GM13976 (cell line): Measurements from ENCODE around the gene MINK1.

Experiments used
- DNase-seq: peaks from one replicate; pipeline ENCODE4 v3.0.0; 2012; ENCODE audit warnings: low spot score
- in situ Hi-C: fragments of 300-500 bp; cut with MboI; formaldehyde crosslinking; loops from one replicate; pipeline ENCODE4 v1.12.0; 2022; ENCODE audit warnings: low sequenced_read_pairs, mixed read lengths, inconsistent platforms; ENCODE audit not compliant: unreplicated experiment
- TF ChIP-seq, protein P1 (sequence below): IDR thresholded peaks from 2 replicates; pipeline ENCODE4 v1.5.1; 2012; ENCODE audit warnings: borderline replicate concordance, mild to moderate bottlenecking; ENCODE audit not compliant: insufficient read depth; ENCODE audit errors: extremely low read depth, missing control alignments, control extremely low read depth

Gene MINK1

GRCh38 chr17:4898927-4899326, 65.8 kb downstream of the MINK1 start:
- TF ChIP-seq, protein P1, sequence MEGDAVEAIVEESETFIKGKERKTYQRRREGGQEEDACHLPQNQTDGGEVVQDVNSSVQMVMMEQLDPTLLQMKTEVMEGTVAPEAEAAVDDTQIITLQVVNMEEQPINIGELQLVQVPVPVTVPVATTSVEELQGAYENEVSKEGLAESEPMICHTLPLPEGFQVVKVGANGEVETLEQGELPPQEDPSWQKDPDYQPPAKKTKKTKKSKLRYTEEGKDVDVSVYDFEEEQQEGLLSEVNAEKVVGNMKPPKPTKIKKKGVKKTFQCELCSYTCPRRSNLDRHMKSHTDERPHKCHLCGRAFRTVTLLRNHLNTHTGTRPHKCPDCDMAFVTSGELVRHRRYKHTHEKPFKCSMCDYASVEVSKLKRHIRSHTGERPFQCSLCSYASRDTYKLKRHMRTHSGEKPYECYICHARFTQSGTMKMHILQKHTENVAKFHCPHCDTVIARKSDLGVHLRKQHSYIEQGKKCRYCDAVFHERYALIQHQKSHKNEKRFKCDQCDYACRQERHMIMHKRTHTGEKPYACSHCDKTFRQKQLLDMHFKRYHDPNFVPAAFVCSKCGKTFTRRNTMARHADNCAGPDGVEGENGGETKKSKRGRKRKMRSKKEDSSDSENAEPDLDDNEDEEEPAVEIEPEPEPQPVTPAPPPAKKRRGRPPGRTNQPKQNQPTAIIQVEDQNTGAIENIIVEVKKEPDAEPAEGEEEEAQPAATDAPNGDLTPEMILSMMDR: no peak
- no peak for DNase-seq
- in situ Hi-C loops: no loop called here

GRCh38 chr17:4899341-4900230, 66.4 kb downstream of the MINK1 start, which contains the start of gene C17orf107:
C17orf107 (plus strand) TSS chr17:4899536; CDS start chr17:4899763, 227 bp downstream.
- TF ChIP-seq, protein P1: no peak
- peak; percentile 93 for DNase-seq
- in situ Hi-C loops: no loop called here

GRCh38 chr17:4900231-4901107, 67.3 kb downstream of the MINK1 start:
- DNase-seq: no peak
- TF ChIP-seq, protein P1: no peak
- in situ Hi-C loops: no loop called here

- in situ Hi-C loops: no loop called here
- no peak for DNase-seq
- TF ChIP-seq, protein P1: no peak
These were observed 68.0 kb downstream of the MINK1 start for GRCh38 chr17:4901108-4901647.

- no peak for DNase-seq
- in situ Hi-C loops: no loop called here
- TF ChIP-seq, protein P1: no peak
These were observed 68.7 kb downstream of the MINK1 start for GRCh38 chr17:4901648-4902344.

- in situ Hi-C loops: no loop called here
These were observed 69.4 kb downstream of the MINK1 start for GRCh38 chr17:4902540-4902939.

More at GRCh38 chr17:4902540-4902939, 69.4 kb downstream of the MINK1 start:
- TF ChIP-seq, protein P1: no peak
- no peak for DNase-seq
